GM18511 (cell line): ENCODE measurements around the gene ST3GAL3.
"Not testable (repeated sequence)": the region's sequence is repeated elsewhere in the genome, so short reads cannot be mapped to it uniquely, and the experiment has no call there.

Experiments used
- ATAC-seq: cut with Tn5 transposase; IDR thresholded peaks from one replicate; pipeline ENCODE4 v1.9.1; 2021; ENCODE audit warnings: mild to moderate bottlenecking, moderate library complexity; ENCODE audit not compliant: unreplicated experiment

The ST3GAL3 gene

GRCh38 chr1:43703836-43704235, 3.5 kb upstream of the ST3GAL3 start:
- ATAC-seq: no peak

GRCh38 chr1:43704838-43705237, 2.5 kb upstream of the ST3GAL3 start:
- ATAC-seq: no peak

- no peak for ATAC-seq
Observed at GRCh38 chr1:43705334-43705733, 2.0 kb upstream of the ST3GAL3 start.

GRCh38 chr1:43705982-43706597, 1.2 kb upstream of the ST3GAL3 start:
- no peak for ATAC-seq

- ATAC-seq: no peak
Observed at GRCh38 chr1:43706598-43707189, 642 bp upstream of the ST3GAL3 start.

- no peak for ATAC-seq
Observed at GRCh38 chr1:43708002-43708410, 670 bp downstream of the ST3GAL3 start.

GRCh38 chr1:43711049-43711448, 3.7 kb downstream of the ST3GAL3 start:
- no peak for ATAC-seq

- no peak for ATAC-seq
Observed at GRCh38 chr1:43711524-43712386, 4.4 kb downstream of the ST3GAL3 start.

GRCh38 chr1:43716559-43717281, 9.4 kb downstream of the ST3GAL3 start:
- no peak for ATAC-seq

- no peak for ATAC-seq
Observed at GRCh38 chr1:43719063-43719462, 11.7 kb downstream of the ST3GAL3 start.

- ATAC-seq: not testable (repeated sequence)
Observed at GRCh38 chr1:43719670-43720419, 12.5 kb downstream of the ST3GAL3 start.

- no peak for ATAC-seq
Observed at GRCh38 chr1:43722810-43723209, 15.5 kb downstream of the ST3GAL3 start.

GRCh38 chr1:43729816-43730463, 22.6 kb downstream of the ST3GAL3 start:
- no peak for ATAC-seq

- no peak for ATAC-seq
Observed at GRCh38 chr1:43731867-43732531, 24.7 kb downstream of the ST3GAL3 start.

- ATAC-seq: no peak
Observed at GRCh38 chr1:43736819-43737218, 29.5 kb downstream of the ST3GAL3 start.

- ATAC-seq: no peak
Observed at GRCh38 chr1:43742026-43742425, 34.7 kb downstream of the ST3GAL3 start.

GRCh38 chr1:43743206-43743605, 35.9 kb downstream of the ST3GAL3 start:
- ATAC-seq: no peak

GRCh38 chr1:43747736-43748135, 40.4 kb downstream of the ST3GAL3 start:
- ATAC-seq: no peak

GRCh38 chr1:43750083-43750482, 42.7 kb downstream of the ST3GAL3 start:
- no peak for ATAC-seq

- no peak for ATAC-seq
Observed at GRCh38 chr1:43753422-43753821, 46.1 kb downstream of the ST3GAL3 start.
